GM18519 (cell line): ENCODE measurements around the gene OLIG1.

Experiments used
- ATAC-seq: cut with Tn5 transposase; IDR thresholded peaks from one replicate; pipeline ENCODE4 v1.9.1; 2021; ENCODE audit warnings: mild to moderate bottlenecking, moderate library complexity; ENCODE audit not compliant: unreplicated experiment, low FRiP score

Gene OLIG1

GRCh38 chr21:33089395-33090119 is 19.6 kb downstream of the OLIG1 start:
- no peak for ATAC-seq

DNA sequence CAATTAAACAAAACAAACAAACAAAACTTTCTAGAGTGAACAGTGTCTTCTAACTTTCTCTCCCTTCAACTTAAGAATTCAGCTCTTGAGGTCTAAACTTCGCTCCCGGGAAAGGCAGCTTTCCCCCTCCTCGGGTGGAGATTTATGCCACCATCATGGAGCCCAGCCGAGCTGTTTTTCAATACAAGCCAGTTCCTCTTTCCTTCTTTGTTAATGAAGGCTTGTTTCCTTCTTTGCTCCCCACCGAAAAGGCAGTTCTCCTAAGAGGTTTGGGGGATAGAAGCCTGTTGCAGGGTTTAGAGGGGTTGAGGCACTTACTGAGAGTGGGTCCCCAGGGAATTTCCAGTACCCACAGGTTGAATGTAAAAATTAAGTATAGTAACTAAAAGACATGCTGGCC is 26.5 kb downstream of the OLIG1 start:
- ATAC-seq = no peak

DNA sequence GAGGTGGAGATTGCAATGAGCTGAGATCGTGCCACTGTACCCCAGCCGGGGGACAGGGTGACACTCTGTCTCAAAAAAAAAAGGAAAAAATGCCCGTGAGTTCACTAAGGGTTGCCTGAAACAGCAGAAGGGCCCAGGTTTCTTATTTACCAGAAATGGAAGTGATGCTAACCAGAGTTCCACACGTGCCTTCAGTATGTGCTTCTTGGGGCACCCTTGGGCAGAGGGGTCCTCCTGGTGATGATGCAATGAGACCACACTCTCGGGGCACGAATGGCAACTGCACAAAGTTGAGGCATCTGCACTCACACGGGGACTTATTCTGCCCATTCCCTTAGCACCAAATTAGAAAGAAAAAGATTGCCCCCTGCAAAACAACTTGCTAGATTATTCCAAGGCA is 29.2 kb downstream of the OLIG1 start:
- ATAC-seq = no peak

GRCh38 chr21:33101300-33101911 is 31.5 kb downstream of the OLIG1 start:
- no peak for ATAC-seq

DNA sequence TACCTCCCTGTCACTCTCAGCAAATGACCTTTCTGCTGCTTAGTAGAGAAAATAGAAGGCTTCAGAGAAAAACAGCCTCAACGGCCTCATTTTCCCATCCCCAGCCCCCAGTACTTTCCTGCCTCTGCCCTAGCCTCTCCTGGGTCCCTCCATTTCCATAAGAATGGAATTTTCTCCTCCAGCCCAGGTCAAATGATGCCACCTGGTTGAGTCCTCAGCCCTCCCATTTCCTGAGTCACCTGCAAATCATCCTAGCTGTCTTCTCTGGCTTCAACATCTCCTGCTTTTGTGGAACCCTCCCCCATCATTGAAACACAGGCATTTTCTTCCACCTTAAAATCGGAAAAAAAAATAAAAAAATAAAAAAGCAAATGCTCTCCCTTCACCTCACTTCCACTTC is 35.1 kb downstream of the OLIG1 start:
- no peak for ATAC-seq

DNA sequence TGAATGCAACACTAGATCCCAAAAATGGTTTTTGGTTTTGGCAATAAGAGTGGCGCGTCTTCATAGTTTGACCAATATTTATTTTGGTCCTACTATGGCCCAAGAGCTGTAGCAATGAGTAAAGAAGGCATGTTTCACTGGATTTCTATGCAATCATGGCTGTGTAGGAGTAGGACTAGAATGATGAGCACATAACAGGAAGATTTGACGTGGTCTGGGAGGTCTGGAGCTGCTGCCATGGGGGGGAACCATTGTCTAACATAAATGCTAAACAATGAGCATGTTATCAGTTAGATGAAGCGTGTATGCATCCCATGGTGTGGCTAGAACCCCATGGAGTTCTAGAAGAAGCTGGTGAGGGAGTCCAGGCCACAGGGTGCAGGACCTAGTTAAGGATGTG is 38.3 kb downstream of the OLIG1 start:
- ATAC-seq = no peak

- ATAC-seq = no peak
These were observed 39.8 kb downstream of the OLIG1 start for GRCh38 chr21:33109574-33110339.

DNA sequence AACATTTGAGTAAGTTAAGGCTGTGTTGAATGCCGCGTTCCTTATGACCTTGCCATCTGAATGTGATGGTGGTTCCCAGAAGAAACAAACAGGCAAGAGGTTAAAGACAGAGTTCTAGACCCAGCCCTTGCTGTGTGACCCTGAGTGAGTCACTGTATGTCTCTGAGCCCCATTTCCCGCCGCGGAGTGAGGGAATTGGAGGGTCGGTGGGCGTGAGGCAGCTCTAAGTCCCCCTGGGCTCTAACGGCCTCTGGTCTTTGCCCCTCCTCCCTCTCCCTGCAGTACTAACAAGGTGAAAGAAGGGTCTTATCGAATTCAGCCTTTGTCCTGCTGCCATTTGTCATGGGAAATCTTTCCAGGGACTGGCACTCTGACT is 40.4 kb downstream of the OLIG1 start:
- no peak for ATAC-seq

DNA sequence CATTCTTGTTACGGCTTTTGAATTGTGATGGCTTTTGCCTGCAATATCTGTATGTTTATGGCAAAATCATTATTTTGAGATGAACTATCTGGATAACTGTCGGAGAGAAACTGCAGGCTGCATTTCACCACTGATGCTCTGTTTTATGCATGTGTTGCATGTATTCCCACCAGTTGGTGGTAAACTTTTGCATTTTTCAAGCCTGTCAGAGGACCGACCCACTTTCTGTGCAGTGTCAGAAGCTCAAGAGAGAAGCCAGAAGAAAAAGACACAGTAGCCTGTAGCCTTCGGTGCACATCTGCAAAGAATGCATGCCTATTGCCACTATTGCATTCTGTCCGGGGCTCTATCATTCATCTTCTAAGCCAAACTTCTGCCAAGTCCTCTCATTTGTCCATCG is 41.6 kb downstream of the OLIG1 start:
- ATAC-seq = no peak

- no peak for ATAC-seq
These were observed 42.2 kb downstream of the OLIG1 start for GRCh38 chr21:33112151-33112550.

- no peak for ATAC-seq
These were observed 42.7 kb downstream of the OLIG1 start for GRCh38 chr21:33112681-33113080.

DNA sequence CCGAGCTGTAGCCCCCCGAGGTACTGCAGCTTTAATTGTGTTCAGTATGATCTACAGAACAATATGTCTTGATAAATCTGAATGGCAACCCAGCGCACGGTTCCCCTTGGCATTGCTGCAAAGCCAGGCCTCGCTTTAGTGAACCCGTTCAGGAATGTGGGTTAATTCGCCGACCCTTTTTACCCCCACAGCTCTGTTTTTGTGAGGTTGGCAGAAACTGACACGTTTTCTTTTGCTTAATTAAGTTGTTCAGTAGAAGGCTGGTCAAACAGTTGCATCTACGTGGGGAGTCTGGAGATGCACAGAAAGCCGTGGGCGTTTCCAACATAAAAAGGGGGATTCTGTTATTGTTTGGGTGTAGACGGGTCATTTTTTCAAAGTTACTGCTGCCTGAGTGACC is 43.2 kb downstream of the OLIG1 start:
- no peak for ATAC-seq

GRCh38 chr21:33114276-33114675 is 44.3 kb downstream of the OLIG1 start:
- ATAC-seq = no peak

GRCh38 chr21:33115631-33116510 is 45.9 kb downstream of the OLIG1 start:
- no peak for ATAC-seq

GRCh38 chr21:33116676-33117075 is 46.7 kb downstream of the OLIG1 start:
- ATAC-seq = no peak

GRCh38 chr21:33117101-33117888 is 47.4 kb downstream of the OLIG1 start:
- no peak for ATAC-seq
